Endothelial cell of umbilical vein (primary cell): ENCODE results near the gene SUPT3H. TPM values are rescaled to one million over a fixed set of nuclear protein-coding genes. Genes with fewer than 3 reads are reported as not detected.
A peak's percentile ranks its signal among the peaks of the same experiment; 100 is the strongest.

Experiments used
- BruUV-seq: library from RNA; stranded (reverse); fragments of 400-500 nt; replicated peaks from 2 replicates; lab custom pipeline; 2021; lab: Mats Ljungman, UMichigan
- CTCF ChIA-PET: fragments of 300-600, 350-600 bp; sonication (Branson Sonifier 250); formaldehyde crosslinking; loops from one replicate; lab custom pipeline; 2021; ENCODE audit warnings: antibody characterized with exemption, inconsistent platforms; lab: Charles Lee
- POLR2A ChIA-PET: fragments of 300-600, 350-600 bp; sonication (Branson Sonifier 250); formaldehyde crosslinking; loops from one replicate; lab custom pipeline; 2021; ENCODE audit warnings: antibody characterized with exemption, inconsistent platforms; lab: Charles Lee
- DNase-seq: peaks from one replicate; pipeline ENCODE4 v3.0.0-alpha.2; 2011; ENCODE audit warnings: low read depth, low spot score
- FAIRE-seq: peaks from 2 replicates; lab custom pipeline; 2011; peaks lifted over from hg19 to GRCh38; lab: Jason Lieb, UNC
- H2AFZ ChIP-seq: 2 replicates; pipeline ENCODE4 v1.6.0; 2012; ENCODE audit warnings: low read depth, low read length, control low read depth, inconsistent platforms
- H3K27ac ChIP-seq: 2 replicates; pipeline ENCODE4 v1.5.1; 2011; ENCODE audit warnings: low read depth, mild to moderate bottlenecking, control low read depth, low read length, moderate library complexity; ENCODE audit not compliant: insufficient read depth
- H3K27me3 ChIP-seq, 2 experiments: 2 replicates each; pipeline versions ENCODE4 v1.6.0 to v1.6.1; 2011; ENCODE audit warnings: low read length in 2 of 2, mixed read lengths in 1 of 2; ENCODE audit not compliant: control insufficient read depth in 2 of 2, insufficient read depth in 2 of 2
- H3K36me3 ChIP-seq, 2 experiments: 2 replicates in 1 of 2; 3 replicates in 1 of 2; pipeline ENCODE4 v1.5.1; 2011; ENCODE audit warnings: low read length in 2 of 2, mild to moderate bottlenecking in 1 of 2, moderate library complexity in 1 of 2; ENCODE audit not compliant: control insufficient read depth in 2 of 2, insufficient read depth in 2 of 2; ENCODE audit errors: extremely low read depth in 1 of 2
- H3K4me1 ChIP-seq: 3 replicates; pipeline ENCODE4 v1.5.1; 2011; ENCODE audit warnings: mild to moderate bottlenecking, low read length; ENCODE audit not compliant: control insufficient read depth, insufficient read depth; ENCODE audit errors: extremely low read depth
- H3K4me2 ChIP-seq: 2 replicates; pipeline ENCODE4 v1.6.1; 2011; ENCODE audit warnings: low read length, control low read depth, mixed read lengths; ENCODE audit not compliant: insufficient read depth
- H3K4me3 ChIP-seq, 3 experiments: fragments of 200-600 bp in 1 of 3; sonication (generic), shearing (Covaris generic) in 1 of 3; replicated peaks in 1 of 3; 2 replicates each; pipeline ENCODE4 v1.5.1; 2011 to 2016; ENCODE audit warnings: control low read depth in 3 of 3, low read length in 3 of 3, mild to moderate bottlenecking in 2 of 3, inconsistent platforms in 1 of 3, low read depth in 1 of 3, moderate library complexity in 1 of 3; ENCODE audit not compliant: insufficient read depth in 1 of 3
- H3K79me2 ChIP-seq: 2 replicates; pipeline ENCODE4 v1.6.0; 2012; ENCODE audit warnings: low read length, inconsistent platforms; ENCODE audit not compliant: control insufficient read depth, insufficient read depth
- H3K9ac ChIP-seq: replicated peaks from 2 replicates; pipeline ENCODE3; 2011; ENCODE audit warnings: low read length, control low read depth; ENCODE audit not compliant: insufficient read depth; ENCODE audit errors: extremely low read depth
- H3K9me1 ChIP-seq: replicated peaks from 3 replicates; pipeline ENCODE4 v1.6.0; 2011; ENCODE audit warnings: mild to moderate bottlenecking, low read length; ENCODE audit not compliant: control insufficient read depth, insufficient read depth; ENCODE audit errors: extremely low read depth
- H3K9me3 ChIP-seq: replicated peaks from 2 replicates; pipeline ENCODE4 v1.5.1; 2012; ENCODE audit warnings: low read length, inconsistent platforms; ENCODE audit not compliant: control insufficient read depth, insufficient read depth
- H4K20me1 ChIP-seq: replicated peaks from 2 replicates; pipeline ENCODE3; 2011; ENCODE audit warnings: mild to moderate bottlenecking, low read length; ENCODE audit not compliant: control insufficient read depth, insufficient read depth; ENCODE audit errors: extremely low read depth
- CTCF ChIP-seq, 2 donors: IDR thresholded peaks; 1 replicate in 1 of 2; 2 replicates in 1 of 2; pipeline ENCODE4 v1.5.1; 2011; ENCODE audit warnings: low read length in 2 of 2, mild to moderate bottlenecking in 2 of 2, moderate library complexity in 2 of 2, control low read depth in 1 of 2, inconsistent platforms in 1 of 2, low read depth in 1 of 2; ENCODE audit not compliant: insufficient read depth in 1 of 2; ENCODE audit errors: extremely low read depth in 1 of 2
- EZH2 ChIP-seq: IDR thresholded peaks from 2 replicates; pipeline ENCODE4 v1.6.1; 2012; ENCODE audit warnings: borderline replicate concordance, low read depth, mild to moderate bottlenecking, moderate library complexity, low read length, inconsistent platforms; ENCODE audit not compliant: severe bottlenecking
- FOS ChIP-seq: IDR thresholded peaks from 2 replicates; pipeline ENCODE4 v1.6.1; 2011; ENCODE audit warnings: mild to moderate bottlenecking, low read length, moderate library complexity, borderline replicate concordance; ENCODE audit not compliant: insufficient read depth
- GATA2 ChIP-seq: IDR thresholded peaks from 2 replicates; pipeline ENCODE4 v1.7.0; 2011; ENCODE audit warnings: low read depth, mild to moderate bottlenecking, moderate library complexity, mixed read lengths, low read length; ENCODE audit not compliant: insufficient read length, insufficient read depth
- JUN ChIP-seq: IDR thresholded peaks from 2 replicates; pipeline ENCODE4 v1.6.1; 2011; ENCODE audit warnings: borderline replicate concordance, low read depth; ENCODE audit not compliant: insufficient read length, insufficient read depth
- MYC ChIP-seq: IDR thresholded peaks from one replicate; pipeline ENCODE4 v1.6.1; 2011; ENCODE audit warnings: mild to moderate bottlenecking, low read depth, low read length
- POLR2A ChIP-seq: IDR thresholded peaks from 2 replicates; pipeline ENCODE4 v1.6.1; 2012; ENCODE audit warnings: low read depth, mild to moderate bottlenecking, control low read depth, low read length
- POLR2AphosphoS5 ChIP-seq: IDR thresholded peaks from 2 replicates; pipeline ENCODE4 v1.6.1; 2012; ENCODE audit warnings: low read depth, mild to moderate bottlenecking, control low read depth, low read length, moderate library complexity; ENCODE audit not compliant: insufficient read depth
- dilution Hi-C: fragments of 300-500 bp; cut with MboI; formaldehyde crosslinking; loops from one replicate; pipeline ENCODE4 v1.15.0; 2019; ENCODE audit warnings: low sequenced_read_pairs; ENCODE audit not compliant: extremely low pct_ligation_motif_present
- intact Hi-C: fragments of 100-400 bp; cut with micrococcal nuclease; formaldehyde crosslinking; loops from one replicate; pipeline ENCODE4 v1.10.0; 2022
- polyA plus RNA-seq, 4 experiments: library from polyadenylated mRNA; depleted of rRNA in 3 of 4; stranded (reverse) in 3 of 4; unstranded in 1 of 4; fragments of >200 nt; gene quantifications; 2 replicates each; pipeline versions ENCODE4 v1.2.1 to v1.2.3, GENCODE V29; 2011 to 2012; ENCODE audit warnings: missing spikeins in 1 of 4
- total RNA-seq: library from RNA; stranded (reverse); gene quantifications from 2 replicates; pipeline ENCODE4 v1.2.3, GENCODE V29; 2021

SUPT3H gene
- total and polyA plus RNA-seq, 2 donors (not counting 3 experiments of a cell fraction or from before 2014, with no cell fraction given), result 8.3 to 9.8 TPM

DNA sequence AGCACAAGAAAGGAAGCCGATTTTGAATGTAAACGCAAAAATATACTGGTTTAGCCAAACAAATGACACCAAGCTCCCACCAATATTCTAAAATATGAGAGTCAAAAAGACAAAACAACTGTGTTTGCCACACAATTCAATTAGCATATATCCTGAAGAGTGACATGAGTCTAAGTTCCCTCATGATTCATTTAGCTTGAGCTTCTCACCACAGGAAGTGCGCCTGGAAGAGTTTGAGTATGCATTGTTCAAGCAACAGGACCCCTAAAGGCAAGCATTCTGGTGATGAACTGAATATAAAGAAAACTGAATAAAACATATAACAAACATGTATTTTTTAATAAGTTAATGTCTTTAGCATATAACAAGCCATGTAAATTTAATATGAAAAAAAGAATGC, 164.8 kb downstream of the SUPT3H start:
- no peaks in the 10 kb centered on the region for H3K36me3 ChIP-seq
- H3K27me3 ChIP-seq, result no peaks in the 10 kb centered on the region
- H4K20me1 ChIP-seq, result no peaks in the 10 kb centered on the region
- dilution Hi-C loops (no loop called here), intact Hi-C loops (no loop called here)
- no peaks in the 10 kb centered on the region for H3K9me1 ChIP-seq
- no peaks in the 10 kb centered on the region for H3K79me2 ChIP-seq
- ChIA-PET CTCF (no interaction called here), POLR2A (no interaction called here)
- DNase-seq, result peak; percentile 33
- H2AFZ ChIP-seq, result no peak overlapping the region
- H3K4me2 ChIP-seq, result no peak overlapping the region
- H3K9me3 ChIP-seq, result no peaks in the 10 kb centered on the region
- peak; percentile 79 for FAIRE-seq
- no peak overlapping the region for H3K27ac ChIP-seq
- H3K4me3 ChIP-seq, result no peak overlapping the region
- no peaks in the 10 kb centered on the region for H3K4me1 ChIP-seq
- TF ChIP-seq FOS (peak; percentile 11), CTCF (IDR thresholded peaks at IDR 0.05; ENCODE audit: extremely low read depth in 1 of 2, insufficient read depth in 1 of 2, low read depth in 1 of 2, low read length in 2 of 2) (no peak)
- no peak overlapping the region for H3K9ac ChIP-seq
- BruUV-seq, result no TSS peak

DNA sequence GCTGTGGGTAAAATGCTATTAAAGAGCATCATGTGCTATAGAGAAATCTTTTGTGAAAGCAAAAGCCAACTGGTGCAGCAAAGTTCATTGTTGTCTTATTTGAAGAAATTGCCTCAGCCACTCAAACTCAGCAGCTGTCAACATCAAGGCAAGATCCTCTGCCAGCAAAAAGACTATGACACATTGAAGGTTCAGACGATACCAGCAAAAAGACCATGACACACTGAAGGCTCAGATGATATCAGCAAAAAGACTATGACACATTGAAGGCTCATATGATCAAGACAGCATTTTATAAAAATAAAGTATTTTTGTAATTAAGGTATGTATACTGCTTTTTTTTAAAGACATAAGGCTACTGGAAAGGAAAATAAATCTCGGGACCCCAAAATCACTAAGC, 168.0 kb downstream of the SUPT3H start:
- H3K9ac ChIP-seq, result no peak overlapping the region

More for the DNA sequence above, 168.0 kb downstream of the SUPT3H start:
- no peak overlapping the region for H3K4me3 ChIP-seq
- no peaks in the 10 kb centered on the region for H3K36me3 ChIP-seq
- BruUV-seq, result no TSS peak
- DNase-seq (no peak), FAIRE-seq (no peak)
- no peak overlapping the region for H3K4me2 ChIP-seq
- H3K4me1 ChIP-seq, result no peaks in the 10 kb centered on the region
- no peaks in the 10 kb centered on the region for H4K20me1 ChIP-seq
- no peak overlapping the region for H2AFZ ChIP-seq
- no peaks in the 10 kb centered on the region for H3K27me3 ChIP-seq
- TF ChIP-seq MYC, result no peak
- no peak for TF ChIP-seq JUN
- no peak for TF ChIP-seq GATA2
- TF ChIP-seq POLR2AphosphoS5, result no peak
- TF ChIP-seq FOS, result no peak
- no peak for TF ChIP-seq EZH2
- no peak for TF ChIP-seq POLR2A
- TF ChIP-seq CTCF (IDR thresholded peaks at IDR 0.05; ENCODE audit: extremely low read depth in 1 of 2, insufficient read depth in 1 of 2, low read depth in 1 of 2, low read length in 2 of 2), result no peak
- dilution Hi-C loops, result no loop called here
- H3K9me3 ChIP-seq, result no peaks in the 10 kb centered on the region
- H3K79me2 ChIP-seq, result no peaks in the 10 kb centered on the region
- no peaks in the 10 kb centered on the region for H3K9me1 ChIP-seq
- intact Hi-C loops, result no loop called here
- no peak overlapping the region for H3K27ac ChIP-seq
- CTCF ChIA-PET, result no interaction called here
- POLR2A ChIA-PET, result no interaction called here
